Activated T-cell treated with anti-CD3 and anti-CD28 coated beads, Interleukin-2, amount 50 U/mL, for 48 hours (primary cell): ENCODE measurements around the gene SCMH1.

Experiments
- DNase-seq, 2 experiments: peaks; one replicate each; pipeline ENCODE4 v3.0.0-alpha.2; 2020

SCMH1 gene

DNA sequence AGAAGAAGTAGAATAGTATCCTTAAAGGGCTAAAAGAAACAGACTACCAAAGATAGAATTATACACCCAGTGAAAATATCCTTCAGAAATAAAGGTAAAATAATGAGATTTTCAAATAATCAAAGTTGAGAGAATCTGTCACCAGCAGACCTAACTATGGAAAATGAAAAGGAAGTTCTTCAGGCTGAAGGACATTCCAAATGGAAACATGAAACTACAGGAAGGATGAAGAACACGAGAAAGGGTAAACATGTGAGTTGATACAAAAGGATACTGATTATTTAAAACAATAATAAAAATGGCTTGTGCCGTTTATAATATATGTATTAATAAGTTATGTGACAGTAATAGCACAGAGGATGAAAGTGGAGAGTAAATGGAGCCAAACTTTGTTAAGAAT, 163.5 kb downstream of the SCMH1 start:
- no peak for DNase-seq

DNA sequence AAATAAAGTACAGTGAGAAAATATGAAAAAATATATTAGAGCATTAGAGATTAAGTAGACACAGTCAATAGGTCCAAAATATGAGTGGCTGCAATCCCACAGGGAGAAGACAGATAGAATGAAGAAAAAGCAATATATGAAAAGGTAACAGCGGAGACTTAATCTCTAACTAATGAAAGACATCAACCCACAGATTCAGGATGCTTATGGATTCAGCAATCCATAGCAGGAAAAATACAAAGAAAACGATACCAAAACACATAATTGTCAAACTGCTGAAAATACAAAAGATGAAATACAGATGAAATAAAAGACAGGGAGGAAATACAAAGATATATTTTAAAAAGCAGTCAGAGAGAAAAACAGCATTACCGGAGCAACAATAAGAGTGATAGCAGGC, 163.9 kb downstream of the SCMH1 start:
- DNase-seq: no peak

GRCh38 chr1:41073971-41074370, 168.1 kb downstream of the SCMH1 start:
- DNase-seq: no peak

DNA sequence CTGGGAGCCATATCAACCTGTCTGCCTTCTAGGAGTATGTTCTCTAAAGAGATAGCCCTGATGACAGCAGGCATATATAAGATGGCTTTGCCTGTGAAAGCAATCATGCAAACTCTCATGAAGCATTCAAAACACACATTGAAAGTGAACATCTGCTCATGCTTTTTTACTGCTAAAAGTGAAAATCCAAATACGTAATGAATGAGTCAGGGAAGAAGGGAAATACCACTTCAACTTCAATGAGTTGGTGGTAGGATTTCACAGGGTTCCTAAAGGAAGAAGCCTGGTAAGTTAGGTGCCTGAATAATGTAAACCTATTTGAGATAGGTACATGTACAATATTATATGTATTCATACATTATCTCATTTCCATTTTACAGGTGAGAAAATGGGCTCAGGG, 170.1 kb downstream of the SCMH1 start:
- DNase-seq: no peak

GRCh38 chr1:41056907-41057306, 185.2 kb downstream of the SCMH1 start:
- DNase-seq: no peak

- DNase-seq: no peak
These were observed 188.8 kb downstream of the SCMH1 start for GRCh38 chr1:41053316-41053715.

- no peak for DNase-seq
These were observed 191.1 kb downstream of the SCMH1 start for GRCh38 chr1:41051022-41051421.

GRCh38 chr1:41048540-41048939, 193.6 kb downstream of the SCMH1 start:
- no peak for DNase-seq

- DNase-seq: no peak
These were observed 195.7 kb downstream of the SCMH1 start for GRCh38 chr1:41046347-41046775.

DNA sequence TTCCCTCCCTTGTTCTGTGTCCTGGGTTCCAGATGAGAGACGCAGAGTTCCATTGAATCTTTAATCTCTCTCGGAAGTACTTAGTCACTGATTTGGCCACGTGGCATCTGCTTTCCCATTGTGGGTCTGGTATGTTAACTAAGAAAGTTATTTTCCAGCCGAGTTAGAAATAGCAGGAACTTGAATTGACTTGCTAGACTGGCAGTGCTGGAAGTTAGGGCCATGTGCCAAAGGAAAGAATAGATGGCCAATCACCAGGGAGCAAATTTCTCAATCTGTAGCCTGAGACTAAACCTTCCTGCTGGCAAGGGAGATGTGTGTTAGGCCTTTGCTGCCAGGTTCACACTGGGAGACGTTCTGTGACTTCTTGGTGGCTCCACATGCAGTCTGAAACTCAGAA, 196.4 kb downstream of the SCMH1 start:
- no peak for DNase-seq

DNA sequence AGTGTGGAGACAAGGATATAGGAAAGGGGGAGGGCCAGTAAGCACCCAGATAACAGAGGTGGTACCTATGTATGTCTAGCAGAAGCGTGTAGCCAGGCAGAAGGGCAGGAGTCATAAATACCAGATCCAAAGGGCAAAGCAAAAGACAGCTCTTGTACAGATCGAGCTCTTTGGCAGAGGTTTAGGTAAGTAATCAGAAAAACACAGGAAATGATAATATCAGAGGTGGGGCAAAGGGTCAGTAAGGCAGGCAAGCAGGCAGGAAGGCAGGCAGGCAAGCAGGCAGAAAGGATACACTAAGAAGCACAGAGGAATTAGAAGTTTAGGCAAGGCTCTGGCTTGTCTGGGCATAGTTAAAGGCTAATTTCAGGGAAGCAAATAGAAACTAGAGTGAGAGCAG, 197.9 kb downstream of the SCMH1 start:
- no peak for DNase-seq

GRCh38 chr1:41041614-41042270, 200.4 kb downstream of the SCMH1 start:
- no peak for DNase-seq

- DNase-seq: no peak
These were observed 204.0 kb downstream of the SCMH1 start for GRCh38 chr1:41038110-41038509.

DNA sequence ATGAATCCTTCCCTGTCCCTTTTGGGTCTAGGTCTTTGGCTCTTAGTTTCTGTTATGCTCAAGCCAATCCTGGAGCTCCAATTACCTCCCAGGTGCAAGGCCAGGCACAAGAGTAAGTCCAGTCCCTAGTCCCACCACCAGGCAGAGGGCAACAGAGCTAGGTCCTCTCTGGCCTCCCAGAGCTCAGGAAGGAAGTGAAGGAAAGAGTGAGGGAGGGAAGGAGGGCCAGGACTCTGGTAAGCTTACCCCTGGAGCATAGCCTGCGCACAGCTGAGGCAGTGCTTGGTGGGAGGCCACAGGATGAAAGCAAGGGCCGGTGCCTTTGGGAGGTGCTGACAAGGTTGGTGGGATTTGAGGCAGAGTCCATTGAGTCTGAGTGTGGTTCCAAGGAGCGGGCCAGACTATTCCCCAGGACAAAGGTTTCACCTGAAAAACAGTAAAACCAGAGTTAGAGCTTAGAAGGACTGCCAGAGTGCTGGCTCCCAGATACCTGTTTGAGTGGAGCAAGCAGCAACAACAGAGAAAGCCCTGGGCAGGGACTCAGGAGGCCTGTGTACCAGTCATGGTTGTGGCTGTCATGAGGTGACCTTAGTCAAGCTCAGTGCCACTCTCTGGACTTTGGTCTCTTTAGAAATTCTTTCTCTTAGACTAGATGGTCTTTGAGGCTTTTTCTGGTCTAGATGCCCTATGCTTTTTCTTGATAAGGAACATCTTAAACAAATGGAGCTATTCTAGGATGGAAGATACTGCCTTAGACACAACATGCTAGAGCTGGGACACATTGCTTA, 204.8 kb downstream of the SCMH1 start:
- no peak for DNase-seq

GRCh38 chr1:41033272-41033671, 208.8 kb downstream of the SCMH1 start:
- no peak for DNase-seq

DNA sequence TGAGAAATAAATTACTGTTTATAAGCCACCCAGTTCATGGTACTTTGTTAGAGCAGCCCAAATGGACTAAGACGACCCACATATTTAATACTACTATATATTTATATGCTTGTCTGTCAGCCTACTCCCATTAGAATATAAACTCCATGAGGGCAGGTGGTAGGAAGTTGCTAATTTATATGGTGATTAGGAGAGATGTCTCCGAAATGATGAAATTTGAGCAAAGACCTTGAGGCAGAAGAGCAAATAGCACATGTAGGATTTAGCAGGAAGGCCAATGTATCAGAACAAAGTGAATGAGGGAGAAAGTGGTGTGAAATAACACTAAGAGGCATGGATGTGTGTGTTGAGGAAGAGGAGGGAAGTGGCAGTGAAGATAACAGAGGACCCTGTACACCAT, 210.0 kb downstream of the SCMH1 start:
- DNase-seq: no peak

GRCh38 chr1:41030872-41031616, 211.1 kb downstream of the SCMH1 start:
- DNase-seq: no peak

DNA sequence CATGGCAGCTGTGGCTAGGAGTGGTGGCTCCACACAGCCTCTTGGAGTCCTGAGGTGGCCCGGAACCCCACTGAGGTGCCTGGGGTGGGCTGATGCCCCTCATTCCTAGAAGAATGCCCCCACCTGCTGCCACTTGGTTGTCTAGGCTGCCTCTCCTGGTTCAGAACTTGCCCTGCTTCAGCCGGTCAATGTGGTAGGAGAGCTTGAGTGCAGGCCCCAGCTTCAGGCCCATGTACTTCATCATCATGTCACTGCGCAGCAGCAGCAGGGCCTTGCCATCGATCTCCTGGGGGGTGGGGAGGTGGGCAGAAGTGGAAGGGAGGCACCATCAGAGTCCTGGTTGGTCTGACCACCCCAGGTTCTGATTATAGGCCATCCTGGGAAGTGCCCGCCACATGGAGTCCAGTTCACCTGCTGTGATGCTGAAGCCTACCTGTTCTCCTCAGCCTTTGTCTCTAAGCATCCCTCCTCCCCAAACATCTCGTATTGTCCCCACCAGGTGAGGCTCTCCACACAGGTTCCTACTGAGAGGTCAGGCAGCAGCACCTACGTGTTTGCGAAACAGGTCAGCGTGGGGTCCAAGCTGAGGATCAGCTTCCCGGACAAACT, 214.0 kb downstream of the SCMH1 start:
- DNase-seq: no peak

DNA sequence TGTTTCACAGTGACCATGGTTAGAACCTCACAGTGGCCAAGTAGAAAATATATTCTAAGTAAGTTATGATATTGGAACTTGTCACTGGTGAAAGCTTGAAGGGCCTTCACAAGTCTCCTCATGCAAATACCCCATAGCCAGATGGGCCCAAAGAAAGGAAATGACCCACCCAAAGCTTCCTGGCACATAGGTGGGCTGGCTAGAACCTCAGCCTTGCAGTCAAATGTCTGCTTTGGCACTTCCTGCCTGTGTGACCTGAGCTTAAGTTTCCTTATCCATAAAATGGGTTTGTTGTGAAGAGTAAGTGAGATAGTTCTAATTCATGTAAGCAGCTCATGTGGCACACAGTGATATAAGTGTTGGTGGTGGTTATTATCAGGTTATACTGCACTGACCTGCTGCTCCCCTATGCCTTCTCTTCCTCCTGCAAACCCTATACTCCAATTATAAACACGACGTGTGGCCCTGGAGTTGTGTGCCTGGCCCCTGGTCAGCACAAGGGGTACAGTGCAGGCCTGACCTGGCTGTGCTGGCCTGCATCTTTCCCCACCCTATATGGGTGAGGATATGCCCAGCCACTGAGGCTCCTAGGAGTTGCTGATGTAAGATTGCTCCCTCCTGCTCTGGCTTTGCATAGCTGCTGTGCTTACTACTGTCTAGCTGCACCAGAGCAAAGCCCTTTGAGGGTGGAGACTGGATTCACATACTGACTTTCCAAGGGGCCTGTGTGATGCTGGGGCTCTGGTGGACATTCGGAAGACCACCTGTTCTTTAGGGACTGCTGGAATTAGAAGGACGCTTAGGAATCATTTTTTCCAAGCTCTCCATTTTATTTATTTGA, 215.9 kb downstream of the SCMH1 start:
- no peak for DNase-seq

DNA sequence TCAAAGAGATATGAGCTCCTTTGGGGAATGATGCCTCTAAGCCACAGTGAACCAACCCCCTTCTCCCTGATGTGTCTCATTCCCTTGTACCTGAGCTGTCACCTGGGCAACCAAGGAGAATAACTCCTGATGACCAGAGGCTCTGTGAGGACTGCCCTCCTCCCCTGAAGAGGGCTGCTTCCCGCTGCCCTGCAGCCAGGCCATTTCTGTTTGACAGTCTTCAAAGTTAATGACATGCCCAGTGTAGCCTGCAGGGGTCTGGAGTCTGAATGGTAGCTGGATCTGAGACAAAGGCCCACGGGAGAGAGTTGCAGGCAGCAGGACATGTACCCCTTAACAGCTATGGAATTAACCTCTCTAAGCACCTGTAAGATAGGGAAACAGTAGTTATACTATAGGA, 217.2 kb downstream of the SCMH1 start:
- no peak for DNase-seq

GRCh38 chr1:41023279-41023990, 218.7 kb downstream of the SCMH1 start:
- DNase-seq: no peak

GRCh38 chr1:41022424-41022823, 219.7 kb downstream of the SCMH1 start:
- DNase-seq: no peak
